ENCODE data around the gene IL1F10.

Gene IL1F10

DNA sequence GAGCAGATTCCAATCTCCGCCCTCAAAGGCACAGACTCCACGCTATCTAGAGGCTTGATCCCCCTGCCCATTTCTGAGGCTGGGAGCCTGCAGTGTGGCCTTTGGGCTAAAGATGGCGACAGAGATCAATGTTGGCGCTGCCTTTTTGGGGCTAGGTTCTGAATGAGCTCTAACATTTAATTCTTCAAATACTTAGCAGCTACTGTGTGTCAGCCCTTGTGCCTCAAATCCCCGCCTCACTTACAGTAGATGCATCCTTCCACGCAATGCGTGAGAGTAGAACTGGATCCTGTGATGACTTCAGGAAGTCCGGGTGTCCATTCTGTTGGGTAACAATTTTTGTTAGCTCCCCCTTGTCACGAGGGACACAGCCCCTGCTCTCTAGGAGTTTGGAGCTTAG, 12.4 kb downstream of the IL1F10 start:
- Histone ChIP-seq H3K4me2 (ENCODE audit: low read depth, low read length, poor library complexity, severe bottlenecking) (no peak overlapping the region), H3K27me3 (ENCODE audit: low read length) (no peaks in the 10 kb centered on the region), H3K4me3 (ENCODE audit: insufficient read depth, low read length, poor library complexity, severe bottlenecking) (no peak overlapping the region), H3K9ac (ENCODE audit: low read length) (no peak overlapping the region), H4K20me1 (ENCODE audit: low read depth, low read length) (no peaks in the 10 kb centered on the region), H3K9me3 (ENCODE audit: insufficient read depth, low read length) (no peaks in the 10 kb centered on the region), H3K79me2 (ENCODE audit: insufficient read depth, low read length) (no peaks in the 10 kb centered on the region), H3F3A (ENCODE audit: insufficient read depth) (no peaks in the 10 kb centered on the region), H3K36me3 (ENCODE audit: low read length) (no peaks in the 10 kb centered on the region), H3K27ac (ENCODE audit: low read depth, low read length) (no peak overlapping the region), H2AFZ (ENCODE audit: low read depth, low read length, severe bottlenecking) (no peak overlapping the region), H3K9me2 (replicated peaks; ENCODE audit: insufficient read depth, low read length) (no peaks in the 10 kb centered on the region)
- TF ChIP-seq, protein P1, sequence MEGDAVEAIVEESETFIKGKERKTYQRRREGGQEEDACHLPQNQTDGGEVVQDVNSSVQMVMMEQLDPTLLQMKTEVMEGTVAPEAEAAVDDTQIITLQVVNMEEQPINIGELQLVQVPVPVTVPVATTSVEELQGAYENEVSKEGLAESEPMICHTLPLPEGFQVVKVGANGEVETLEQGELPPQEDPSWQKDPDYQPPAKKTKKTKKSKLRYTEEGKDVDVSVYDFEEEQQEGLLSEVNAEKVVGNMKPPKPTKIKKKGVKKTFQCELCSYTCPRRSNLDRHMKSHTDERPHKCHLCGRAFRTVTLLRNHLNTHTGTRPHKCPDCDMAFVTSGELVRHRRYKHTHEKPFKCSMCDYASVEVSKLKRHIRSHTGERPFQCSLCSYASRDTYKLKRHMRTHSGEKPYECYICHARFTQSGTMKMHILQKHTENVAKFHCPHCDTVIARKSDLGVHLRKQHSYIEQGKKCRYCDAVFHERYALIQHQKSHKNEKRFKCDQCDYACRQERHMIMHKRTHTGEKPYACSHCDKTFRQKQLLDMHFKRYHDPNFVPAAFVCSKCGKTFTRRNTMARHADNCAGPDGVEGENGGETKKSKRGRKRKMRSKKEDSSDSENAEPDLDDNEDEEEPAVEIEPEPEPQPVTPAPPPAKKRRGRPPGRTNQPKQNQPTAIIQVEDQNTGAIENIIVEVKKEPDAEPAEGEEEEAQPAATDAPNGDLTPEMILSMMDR (IDR thresholded peaks at IDR 0.05; ENCODE audit: insufficient read depth, low read length, poor library complexity, severe bottlenecking): peak; percentile 54
- no peak for TF ChIP-seq EZH2phosphoT487 (conservative IDR thresholded peaks at IDR 0.05; ENCODE audit: low read length)

DNA sequence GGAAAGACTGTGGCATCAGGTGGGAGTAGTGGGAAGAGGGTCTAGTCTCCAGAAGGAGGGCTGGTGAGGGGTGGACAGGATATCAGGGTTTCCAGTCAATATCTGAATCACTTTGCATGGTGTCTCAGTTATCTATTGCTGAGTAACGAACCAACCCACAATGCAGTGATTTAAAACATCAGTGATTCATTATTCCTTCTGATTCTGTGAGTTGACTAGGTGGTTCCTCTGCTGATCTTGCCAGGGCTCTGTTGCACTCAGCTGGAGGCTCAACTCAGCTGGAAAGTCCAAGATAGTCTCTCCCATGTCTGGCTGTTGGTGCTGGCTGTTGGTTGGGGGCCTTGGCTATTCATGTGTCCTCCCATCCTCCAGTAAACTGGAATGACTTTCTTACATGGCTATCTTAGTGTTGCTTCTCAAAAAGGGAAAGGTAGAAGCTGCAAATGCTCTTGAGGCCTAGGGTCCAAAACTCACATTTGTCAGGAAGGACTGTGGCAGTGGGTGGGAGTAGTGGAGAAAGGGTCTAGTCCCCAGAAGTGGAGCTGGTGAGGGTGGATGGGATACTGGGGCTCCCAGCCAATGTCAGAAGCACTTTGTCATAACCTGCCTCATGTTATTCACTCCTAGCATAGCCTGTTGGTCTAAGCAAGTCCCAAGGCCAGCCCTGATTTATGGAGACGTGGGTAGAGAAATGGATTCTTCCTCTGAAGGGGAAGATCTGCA, 13.9 kb downstream of the IL1F10 start:
- Histone ChIP-seq H3K27ac (ENCODE audit: low read depth, low read length) (no peak overlapping the region), H2AFZ (ENCODE audit: low read depth, low read length, severe bottlenecking) (no peak overlapping the region), H3K79me2 (ENCODE audit: insufficient read depth, low read length) (no peaks in the 10 kb centered on the region), H3K4me2 (ENCODE audit: low read depth, low read length, poor library complexity, severe bottlenecking) (no peak overlapping the region), H4K20me1 (ENCODE audit: low read depth, low read length) (no peaks in the 10 kb centered on the region), H3K9me2 (replicated peaks; ENCODE audit: insufficient read depth, low read length) (no peaks in the 10 kb centered on the region), H3K36me3 (ENCODE audit: low read length) (no peaks in the 10 kb centered on the region), H3K27me3 (ENCODE audit: low read length) (no peaks in the 10 kb centered on the region), H3K9ac (ENCODE audit: low read length) (no peak overlapping the region), H3F3A (ENCODE audit: insufficient read depth) (no peaks in the 10 kb centered on the region), H3K9me3 (ENCODE audit: insufficient read depth, low read length) (no peaks in the 10 kb centered on the region), H3K4me3 (ENCODE audit: insufficient read depth, low read length, poor library complexity, severe bottlenecking) (no peak overlapping the region)
- TF ChIP-seq EZH2phosphoT487 (conservative IDR thresholded peaks at IDR 0.05; ENCODE audit: low read length): no peak
- TF ChIP-seq, protein P1 (IDR thresholded peaks at IDR 0.05; ENCODE audit: insufficient read depth, low read length, poor library complexity, severe bottlenecking): no peak

DNA sequence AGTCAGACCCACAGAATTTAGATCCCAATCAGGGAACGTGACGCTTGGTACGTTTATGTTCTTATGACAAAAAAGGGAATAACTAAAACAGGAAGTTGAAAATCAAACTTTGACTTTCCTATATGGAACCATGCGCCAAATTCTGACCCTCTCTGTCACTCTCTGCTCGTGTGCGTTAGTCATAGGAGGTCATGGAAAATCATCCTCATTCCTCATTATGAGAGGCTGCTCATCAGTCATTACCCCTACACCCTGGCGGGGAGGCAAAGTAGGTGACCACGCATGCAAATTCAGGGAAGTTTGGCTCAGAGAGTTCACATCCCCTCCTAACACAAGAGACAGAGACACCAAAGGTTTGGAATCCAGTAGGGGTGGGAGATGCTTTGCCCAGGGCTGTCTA, 15.5 kb downstream of the IL1F10 start:
- TF ChIP-seq, protein P1 (IDR thresholded peaks at IDR 0.05; ENCODE audit: insufficient read depth, low read length, poor library complexity, severe bottlenecking): no peak
- TF ChIP-seq EZH2phosphoT487 (conservative IDR thresholded peaks at IDR 0.05; ENCODE audit: low read length): no peak
- H4K20me1 ChIP-seq (ENCODE audit: low read depth, low read length): no peaks in the 10 kb centered on the region
- no peaks in the 10 kb centered on the region for H3F3A ChIP-seq (ENCODE audit: insufficient read depth)
- H3K27ac ChIP-seq (ENCODE audit: low read depth, low read length): no peak overlapping the region
- H3K27me3 ChIP-seq (ENCODE audit: low read length): no peaks in the 10 kb centered on the region
- H3K79me2 ChIP-seq (ENCODE audit: insufficient read depth, low read length): no peaks in the 10 kb centered on the region
- no peaks in the 10 kb centered on the region for H3K36me3 ChIP-seq (ENCODE audit: low read length)
- no peak overlapping the region for H2AFZ ChIP-seq (ENCODE audit: low read depth, low read length, severe bottlenecking)
- H3K4me3 ChIP-seq (ENCODE audit: insufficient read depth, low read length, poor library complexity, severe bottlenecking): no peak overlapping the region
- H3K4me2 ChIP-seq (ENCODE audit: low read depth, low read length, poor library complexity, severe bottlenecking): no peak overlapping the region
- H3K9me3 ChIP-seq (ENCODE audit: insufficient read depth, low read length): no peaks in the 10 kb centered on the region
- no peak overlapping the region for H3K9ac ChIP-seq (ENCODE audit: low read length)
- no peaks in the 10 kb centered on the region for H3K9me2 ChIP-seq (replicated peaks; ENCODE audit: insufficient read depth, low read length)
